Hepatocyte (in vitro differentiated cells): ENCODE results near the gene CPLX1. TPM values are rescaled to one million over a fixed set of nuclear protein-coding genes. Genes with fewer than 3 reads are reported as not detected.

ENCODE experiments used
- DNase-seq: peaks from one replicate; pipeline ENCODE4 v3.0.0-alpha.2; 2016; ENCODE audit warnings: low spot score
- H2AFZ ChIP-seq: fragments of 200-600 bp; sonication (generic); 2 replicates; pipeline ENCODE4 v1.6.0; 2016; ENCODE audit warnings: antibody characterized with exemption, mild to moderate bottlenecking
- H3K27ac ChIP-seq: fragments of 200-600 bp; sonication (generic); 2 replicates; pipeline ENCODE4 v1.5.1; 2016; ENCODE audit warnings: mild to moderate bottlenecking
- H3K27me3 ChIP-seq: fragments of 200-600 bp; sonication (generic); 2 replicates; pipeline ENCODE4 v1.6.1; 2016
- H3K36me3 ChIP-seq: fragments of 200-600 bp; sonication (generic); replicated peaks from 2 replicates; pipeline ENCODE4 v1.5.1; 2016; ENCODE audit warnings: low read depth; ENCODE audit not compliant: insufficient read depth
- H3K4me1 ChIP-seq: fragments of 200-600 bp; sonication (generic); 2 replicates; pipeline ENCODE4 v1.5.1; 2016; ENCODE audit warnings: mild to moderate bottlenecking, moderate library complexity; ENCODE audit not compliant: insufficient read depth
- H3K4me2 ChIP-seq: fragments of 200-600 bp; sonication (generic); 2 replicates; pipeline ENCODE4 v1.6.0; 2016
- H3K4me3 ChIP-seq: fragments of 200-600 bp; sonication (generic); 2 replicates; pipeline ENCODE4 v1.5.1; 2016; ENCODE audit warnings: mild to moderate bottlenecking
- H3K79me2 ChIP-seq: fragments of 200-600 bp; sonication (generic); 2 replicates; pipeline ENCODE4 v1.6.0; 2017; ENCODE audit warnings: mild to moderate bottlenecking
- H3K9me2 ChIP-seq: fragments of 200-600 bp; sonication (generic); replicated peaks from 2 replicates; pipeline ENCODE4 v1.6.0; 2017; ENCODE audit warnings: mild to moderate bottlenecking; ENCODE audit not compliant: insufficient read depth
- H3K9me3 ChIP-seq: fragments of 200-600 bp; sonication (generic); 2 replicates; pipeline ENCODE4 v1.5.1; 2016; ENCODE audit warnings: low read depth, mild to moderate bottlenecking
- H4K20me1 ChIP-seq: fragments of 200-600 bp; sonication (generic); 2 replicates; pipeline ENCODE4 v1.6.0; 2016; ENCODE audit warnings: mild to moderate bottlenecking; ENCODE audit not compliant: insufficient read depth, poor library complexity, severe bottlenecking
- CTCF ChIP-seq: fragments of 200-600 bp; sonication (generic); IDR thresholded peaks from 2 replicates; pipeline ENCODE4 v1.5.1; 2016; ENCODE audit warnings: antibody characterized with exemption, mild to moderate bottlenecking; ENCODE audit not compliant: poor library complexity
- EZH2 ChIP-seq: fragments of 200-600 bp; sonication (generic); IDR thresholded peaks from 2 replicates; pipeline ENCODE4 v1.6.1; 2016; ENCODE audit warnings: antibody characterized with exemption, mild to moderate bottlenecking, borderline replicate concordance
- EZH2phosphoT487 ChIP-seq: fragments of 200-600 bp; sonication (generic); IDR thresholded peaks from one replicate; pipeline ENCODE4 v1.6.1; 2018; ENCODE audit warnings: antibody characterized with exemption, mild to moderate bottlenecking, low read depth, moderate library complexity; ENCODE audit not compliant: unreplicated experiment, severe bottlenecking
- WGBS: methylation state at CpG from one replicate; pipeline ENCODE4 v1.1.6; 2016; ENCODE audit warnings: low lambda C conversion rate; ENCODE audit errors: missing lambda C conversion rate; 5-methylcytosine and 5-hydroxymethylcytosine counted together
- polyA plus RNA-seq: library from polyadenylated mRNA; unstranded; fragments of >200 nt; fragmentation: Nextera tagmentation; extraction: Ambion mirVana; gene quantifications from 2 replicates; pipeline ENCODE4 v1.2.1, GENCODE V29; 2016
- total RNA-seq: library from RNA; depleted of rRNA; stranded (reverse); fragments of >200 nt; gene quantifications from 2 replicates; pipeline ENCODE4 v1.2.3, GENCODE V29; 2014

CPLX1 gene
- total and polyA plus RNA-seq, 2 experiments from 2014 or later, result 0.30 to 2.0 TPM

GRCh38 chr4:766559-767283 is 59.2 kb downstream of the CPLX1 start:
- Histone ChIP-seq H3K79me2 (peaks cover 46% of the 10 kb centered on the region), H3K27me3 (no peaks in the 10 kb centered on the region), H3K9me2 (no peaks in the 10 kb centered on the region), H3K9me3 (no peaks in the 10 kb centered on the region), H3K4me3 (no peak overlapping the region), H3K27ac (peak overlapping the region; percentile 57), H4K20me1 (peaks cover 69% of the 10 kb centered on the region), H3K36me3 (no peaks in the 10 kb centered on the region), H2AFZ (no peak overlapping the region), H3K4me2 (no peak overlapping the region), H3K4me1 (peaks cover 5% of the 10 kb centered on the region)
- TF ChIP-seq EZH2phosphoT487 (no peak), CTCF (no peak), EZH2 (no peak)
- 73% methylated on average over 21 of the region's 21 CpGs for WGBS
- DNase-seq, result no peak

- peak; percentile 47 for DNase-seq
- Histone ChIP-seq H4K20me1 (peaks cover 65% of the 10 kb centered on the region), H3K27ac (peak overlapping the region; percentile 57), H3K9me2 (no peaks in the 10 kb centered on the region), H3K4me3 (no peak overlapping the region), H3K4me1 (peaks cover 5% of the 10 kb centered on the region), H3K27me3 (no peaks in the 10 kb centered on the region), H2AFZ (no peak overlapping the region), H3K36me3 (no peaks in the 10 kb centered on the region), H3K9me3 (no peaks in the 10 kb centered on the region), H3K79me2 (peaks cover 43% of the 10 kb centered on the region), H3K4me2 (no peak overlapping the region)
- TF ChIP-seq CTCF, result no peak
- no peak for TF ChIP-seq EZH2phosphoT487
- no peak for TF ChIP-seq EZH2
- 69% methylated on average over 7 of the region's 7 CpGs for WGBS
Measured at GRCh38 chr4:766152-766515, 59.8 kb downstream of the CPLX1 start.

- H3K9me2 ChIP-seq, result no peaks in the 10 kb centered on the region
- H4K20me1 ChIP-seq, result peaks cover 51% of the 10 kb centered on the region
- TF ChIP-seq EZH2phosphoT487, result no peak
- no peak for TF ChIP-seq EZH2
- TF ChIP-seq CTCF, result no peak
- no peak for DNase-seq
- H3K79me2 ChIP-seq, result peaks cover 35% of the 10 kb centered on the region
- H3K27me3 ChIP-seq, result no peaks in the 10 kb centered on the region
- H2AFZ ChIP-seq, result no peak overlapping the region
- H3K36me3 ChIP-seq, result no peaks in the 10 kb centered on the region
- H3K4me1 ChIP-seq, result peaks cover 5% of the 10 kb centered on the region
- no peak overlapping the region for H3K27ac ChIP-seq
- H3K4me2 ChIP-seq, result no peak overlapping the region
- WGBS, result 90% methylated on average over 15 of the region's 16 CpGs
- no peaks in the 10 kb centered on the region for H3K9me3 ChIP-seq
- no peak overlapping the region for H3K4me3 ChIP-seq
Measured at GRCh38 chr4:764405-765169, 61.3 kb downstream of the CPLX1 start.
